GM23248 (cell line): ENCODE results near the gene IGFBPL1. TPM values are rescaled to one million over a fixed set of nuclear protein-coding genes. Genes with fewer than 3 reads are reported as not detected.
A peak's percentile ranks its signal among the peaks of the same experiment; 100 is the strongest.

Experiments
- DNase-seq: peaks from one replicate; pipeline ENCODE4 v3.0.0-alpha.2; 2015
- H2AFZ ChIP-seq: fragments of 200-600 bp; sonication (generic); 2 replicates; pipeline ENCODE4 v1.6.1; 2016; ENCODE audit warnings: antibody characterized with exemption
- H3F3A ChIP-seq: fragments of 200-600 bp; sonication (generic); 2 replicates; pipeline ENCODE4 v1.6.1; 2016; ENCODE audit warnings: mild to moderate bottlenecking, antibody characterized with exemption, mixed run types; ENCODE audit not compliant: insufficient read depth
- H3K27ac ChIP-seq: fragments of 200-600 bp; sonication (generic); 2 replicates; pipeline ENCODE4 v1.5.1; 2016; ENCODE audit warnings: mild to moderate bottlenecking
- H3K27me3 ChIP-seq: fragments of 200-600 bp; sonication (generic); replicated peaks from 2 replicates; pipeline ENCODE4 v1.6.1; 2016; ENCODE audit warnings: mild to moderate bottlenecking; ENCODE audit not compliant: insufficient read depth
- H3K36me3 ChIP-seq: fragments of 200-600 bp; sonication (generic); 2 replicates; pipeline ENCODE4 v1.6.1; 2016; ENCODE audit warnings: low read depth, mild to moderate bottlenecking
- H3K4me1 ChIP-seq: fragments of 200-600 bp; sonication (generic); 2 replicates; pipeline ENCODE4 v1.6.1; 2016; ENCODE audit warnings: mild to moderate bottlenecking; ENCODE audit not compliant: insufficient read depth
- H3K4me2 ChIP-seq: fragments of 200-600 bp; sonication (generic); one replicate; pipeline ENCODE4 v1.6.1; 2016; ENCODE audit warnings: mild to moderate bottlenecking; ENCODE audit not compliant: unreplicated experiment
- H3K4me3 ChIP-seq: fragments of 200-600 bp; sonication (generic); 2 replicates; pipeline ENCODE4 v1.5.1; 2016; ENCODE audit warnings: mild to moderate bottlenecking
- H3K79me2 ChIP-seq: fragments of 200-600 bp; sonication (generic); 2 replicates; pipeline ENCODE4 v1.6.1; 2016; ENCODE audit warnings: mild to moderate bottlenecking; ENCODE audit not compliant: insufficient read depth
- H3K9ac ChIP-seq: fragments of 200-600 bp; sonication (generic); 2 replicates; pipeline ENCODE4 v1.6.1; 2016; ENCODE audit warnings: mild to moderate bottlenecking
- H3K9me2 ChIP-seq: fragments of 200-600 bp; sonication (generic); 2 replicates; pipeline ENCODE4 v1.6.1; 2016; ENCODE audit warnings: mixed run types, mild to moderate bottlenecking, moderate library complexity; ENCODE audit not compliant: insufficient read depth
- H3K9me3 ChIP-seq: fragments of 200-600 bp; sonication (generic); one replicate; pipeline ENCODE4 v1.6.1; 2017; ENCODE audit warnings: low read depth
- H4K20me1 ChIP-seq: fragments of 200-600 bp; sonication (generic); 2 replicates; pipeline ENCODE4 v1.6.0; 2016; ENCODE audit not compliant: insufficient read depth
- EZH2 ChIP-seq: fragments of 200-600 bp; sonication (generic); IDR thresholded peaks from 2 replicates; pipeline ENCODE4 v1.6.1; 2018; ENCODE audit warnings: antibody characterized with exemption, mild to moderate bottlenecking; ENCODE audit not compliant: insufficient read depth, poor library complexity, severe bottlenecking
- EZH2phosphoT487 ChIP-seq: fragments of 200-600 bp; sonication (generic); IDR thresholded peaks from 2 replicates; pipeline ENCODE4 v1.6.1; 2018; ENCODE audit warnings: antibody characterized with exemption, moderate library complexity, mild to moderate bottlenecking, low read depth; ENCODE audit not compliant: insufficient read depth
- WGBS, 2 experiments: methylation state at CpG; one replicate each; pipeline ENCODE4 v1.1.6; 2015 to 2017; ENCODE audit warnings: low lambda C conversion rate in 2 of 2, low coverage in 1 of 2; ENCODE audit errors: missing lambda C conversion rate in 2 of 2; 5-methylcytosine and 5-hydroxymethylcytosine counted together
- in situ Hi-C: fragments of 300-500 bp; cut with MboI; formaldehyde crosslinking; loops from 2 replicates; pipeline ENCODE4 v1.15.0; 2020
- polyA plus RNA-seq: library from polyadenylated mRNA; unstranded; fragments of >200 nt; fragmentation: Nextera tagmentation; extraction: Ambion mirVana; gene quantifications from 2 replicates; pipeline ENCODE4 v1.2.1, GENCODE V29; 2016
- total RNA-seq: library from RNA; depleted of rRNA; stranded (reverse); fragments of >200 nt; shearing (Covaris generic); gene quantifications from 2 replicates; pipeline ENCODE4 v1.2.3, GENCODE V29; 2014

IGFBPL1 gene
- total and polyA plus RNA-seq, 2 experiments from 2014 or later: 0.34 to 0.76 TPM

DNA sequence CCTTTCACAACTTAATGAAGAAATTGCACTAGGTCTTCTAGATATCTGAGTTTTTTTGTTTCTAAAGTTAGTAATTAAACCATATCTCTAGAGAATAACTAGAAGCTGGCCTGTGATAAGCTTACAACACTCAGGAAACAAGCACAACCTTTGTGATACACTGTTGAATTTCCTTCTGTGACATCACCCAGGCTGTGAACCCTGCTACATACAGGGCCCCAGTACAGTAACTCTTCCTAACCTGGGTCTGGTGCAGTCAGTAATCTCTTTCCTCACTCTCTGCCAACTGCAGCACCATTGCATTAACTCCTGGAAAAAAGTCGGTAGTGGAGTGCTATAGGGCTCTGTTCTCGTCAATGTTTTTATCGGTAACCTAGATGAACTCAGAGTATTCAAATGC lies 10.6 kb upstream of the IGFBPL1 start:
- peak overlapping the region; percentile 16; the same call in 1 of the 2 replicates for H3K27ac ChIP-seq
- no peak overlapping the region for H3K4me3 ChIP-seq
- H3K4me2 ChIP-seq: no peak overlapping the region
- H3F3A ChIP-seq: peaks cover 20% of the 10 kb centered on the region
- H3K36me3 ChIP-seq: no peaks in the 10 kb centered on the region
- in situ Hi-C loops: no loop called here
- peaks cover 34% of the 10 kb centered on the region for H3K4me1 ChIP-seq
- H3K9ac ChIP-seq: no peak overlapping the region
- H4K20me1 ChIP-seq: no peaks in the 10 kb centered on the region
- H3K27me3 ChIP-seq: no peaks in the 10 kb centered on the region
- H3K9me3 ChIP-seq: no peaks in the 10 kb centered on the region
- 84 to 88% methylated on average over 3 of the region's 3 CpGs for WGBS, 2 experiments
- H2AFZ ChIP-seq: no peak overlapping the region
- DNase-seq: peak; percentile 32
- H3K9me2 ChIP-seq: no peaks in the 10 kb centered on the region
- no peaks in the 10 kb centered on the region for H3K79me2 ChIP-seq
- no peak for TF ChIP-seq EZH2phosphoT487
- TF ChIP-seq EZH2: no peak

DNA sequence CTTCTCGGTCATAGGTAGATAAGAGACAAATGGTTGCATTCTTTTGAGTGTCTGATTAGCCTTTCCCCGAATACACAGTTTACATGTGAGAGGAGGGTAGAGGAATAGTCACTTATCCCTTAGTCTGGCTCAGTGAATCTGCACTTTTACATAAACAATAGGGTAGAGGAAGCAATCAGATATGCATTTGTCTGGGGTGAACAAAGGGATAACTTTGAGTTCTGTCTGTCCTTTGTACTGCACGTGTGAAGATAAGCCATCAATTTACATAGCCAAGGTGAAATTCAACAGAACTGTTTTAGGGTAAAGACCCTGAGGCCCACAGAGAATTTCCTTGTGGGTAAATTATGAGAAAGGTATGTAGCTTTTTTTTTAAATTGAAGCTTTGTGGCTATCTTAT lies 10.1 kb upstream of the IGFBPL1 start:
- Histone ChIP-seq H3K27me3 (no peaks in the 10 kb centered on the region), H3K9me2 (no peaks in the 10 kb centered on the region), H4K20me1 (no peaks in the 10 kb centered on the region), H3K27ac (no peak overlapping the region), H3K4me3 (no peak overlapping the region), H3K4me1 (peaks cover 34% of the 10 kb centered on the region), H2AFZ (no peak overlapping the region), H3K4me2 (no peak overlapping the region), H3K79me2 (no peaks in the 10 kb centered on the region), H3K36me3 (no peaks in the 10 kb centered on the region), H3K9ac (no peak overlapping the region), H3K9me3 (no peaks in the 10 kb centered on the region), H3F3A (peaks cover 20% of the 10 kb centered on the region)
- no peak for TF ChIP-seq EZH2phosphoT487
- TF ChIP-seq EZH2: no peak
- DNase-seq: no peak
- whole genome bisulfite sequencing, 2 experiments: 78 to 84% methylated on average over 3 of the region's 3 CpGs
- in situ Hi-C loops: no loop called here

DNA sequence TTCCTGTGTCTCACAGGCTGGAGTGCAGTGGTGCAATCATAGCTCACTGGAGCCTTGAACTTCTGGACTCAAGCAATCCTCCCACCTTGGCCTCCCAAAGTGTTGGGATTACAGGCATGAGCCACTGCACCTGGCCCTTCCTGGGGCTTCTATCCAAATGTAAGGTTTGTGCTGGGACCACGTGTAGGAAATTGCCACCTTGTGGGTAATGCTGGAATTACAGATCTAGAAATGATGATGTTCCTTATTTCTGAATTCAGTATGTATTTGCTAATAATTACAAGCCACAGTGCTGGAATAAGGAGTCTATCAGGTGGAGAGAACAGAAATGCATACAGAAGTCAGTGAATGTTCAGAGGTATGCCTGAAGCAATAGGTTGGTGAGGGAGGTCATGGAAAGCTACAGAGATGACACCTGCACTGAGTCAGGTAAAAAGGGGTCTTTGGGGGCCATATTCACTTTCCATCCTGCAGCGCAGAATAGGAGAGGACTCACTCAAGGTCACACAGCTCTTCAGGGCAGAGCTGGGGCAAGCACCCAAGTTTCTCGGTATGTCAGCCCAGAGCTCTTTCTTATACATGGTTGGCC lies 8.8 kb upstream of the IGFBPL1 start:
- H3K27me3 ChIP-seq: no peaks in the 10 kb centered on the region
- no peaks in the 10 kb centered on the region for H3K9me3 ChIP-seq
- no peak overlapping the region for H3K4me3 ChIP-seq
- no peaks in the 10 kb centered on the region for H3K79me2 ChIP-seq
- H4K20me1 ChIP-seq: no peaks in the 10 kb centered on the region
- no peaks in the 10 kb centered on the region for H3K36me3 ChIP-seq
- peaks cover 20% of the 10 kb centered on the region for H3F3A ChIP-seq
- H2AFZ ChIP-seq: no peak overlapping the region
- 19 to 33% methylated on average over 3 of the region's 3 CpGs for WGBS, 2 experiments
- no peak overlapping the region for H3K4me2 ChIP-seq
- H3K27ac ChIP-seq: no peak overlapping the region
- H3K9ac ChIP-seq: no peak overlapping the region
- DNase-seq: peak; percentile 51
- TF ChIP-seq EZH2 (no peak), EZH2phosphoT487 (no peak)
- in situ Hi-C loops: no loop called here
- H3K4me1 ChIP-seq: peaks cover 34% of the 10 kb centered on the region
- H3K9me2 ChIP-seq: no peaks in the 10 kb centered on the region

DNA sequence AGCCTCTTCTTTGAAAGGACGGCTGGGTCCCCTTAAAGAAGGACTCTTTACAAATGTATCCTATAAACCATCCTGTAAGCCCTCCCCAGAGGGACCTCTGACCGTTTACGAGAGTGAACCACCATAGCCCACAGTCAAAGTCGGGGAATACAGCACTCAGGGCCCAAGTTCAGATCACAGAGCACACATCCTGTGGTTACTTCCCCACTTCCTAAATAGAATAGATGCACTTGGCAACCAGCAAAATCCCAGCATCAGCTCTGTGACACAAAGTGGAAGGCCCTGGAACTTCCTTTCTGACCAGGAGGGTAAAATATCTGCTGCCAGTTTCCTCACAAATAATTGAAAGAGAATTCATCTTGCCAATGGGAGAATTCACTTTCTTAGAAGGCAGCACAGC lies 6.9 kb upstream of the IGFBPL1 start:
- no peak overlapping the region for H3K27ac ChIP-seq
- H3K9ac ChIP-seq: no peak overlapping the region
- no peak overlapping the region for H3K4me2 ChIP-seq
- no peaks in the 10 kb centered on the region for H3K79me2 ChIP-seq
- no peak for TF ChIP-seq EZH2
- no peak for TF ChIP-seq EZH2phosphoT487
- H3K4me3 ChIP-seq: no peak overlapping the region
- no peaks in the 10 kb centered on the region for H3K36me3 ChIP-seq
- no peaks in the 10 kb centered on the region for H3K9me3 ChIP-seq
- peaks cover 17% of the 10 kb centered on the region for H3F3A ChIP-seq
- WGBS, 2 experiments: 68 to 70% methylated on average over 4 of the region's 4 CpGs
- H3K4me1 ChIP-seq: peaks cover 18% of the 10 kb centered on the region
- no peaks in the 10 kb centered on the region for H3K9me2 ChIP-seq
- no peak overlapping the region for H2AFZ ChIP-seq
- DNase-seq: no peak
- H4K20me1 ChIP-seq: no peaks in the 10 kb centered on the region
- in situ Hi-C loops: no loop called here
- H3K27me3 ChIP-seq: peaks cover 6% of the 10 kb centered on the region

DNA sequence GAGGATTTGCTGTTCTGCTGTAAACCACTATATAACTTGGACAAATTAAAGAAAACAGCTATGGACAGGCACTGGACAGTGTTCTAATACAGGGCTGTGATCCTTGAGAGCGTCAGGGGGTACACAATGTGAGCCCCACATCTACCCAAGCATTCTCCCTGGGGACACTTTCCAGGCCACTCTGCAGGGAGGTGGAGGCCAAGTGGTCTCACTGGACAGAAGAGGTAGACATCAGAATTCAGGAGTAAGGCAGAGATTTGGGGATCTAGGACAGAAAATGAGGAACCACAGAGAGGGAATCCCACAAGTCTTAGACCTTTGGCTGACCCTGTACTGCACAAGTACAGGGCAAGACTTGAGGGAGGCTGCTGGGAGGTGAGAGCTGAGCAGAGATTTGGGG lies 3.8 kb upstream of the IGFBPL1 start:
- Histone ChIP-seq H3K9ac (no peak overlapping the region), H3K4me3 (no peak overlapping the region), H3K4me1 (no peaks in the 10 kb centered on the region), H4K20me1 (no peaks in the 10 kb centered on the region), H3K79me2 (no peaks in the 10 kb centered on the region), H3K4me2 (no peak overlapping the region), H3K27ac (no peak overlapping the region), H3K9me3 (no peaks in the 10 kb centered on the region), H3K36me3 (no peaks in the 10 kb centered on the region), H3K9me2 (no peaks in the 10 kb centered on the region), H3F3A (no peaks in the 10 kb centered on the region), H2AFZ (no peak overlapping the region), H3K27me3 (peaks cover 29% of the 10 kb centered on the region)
- in situ Hi-C loops: no loop called here
- TF ChIP-seq EZH2: no peak
- no peak for TF ChIP-seq EZH2phosphoT487
- 52 to 59% methylated on average over 1 of the region's 1 CpG for WGBS, 2 experiments
- no peak for DNase-seq
